Calu3 (cell line): Measurements from ENCODE around the gene RARA. TPM values are rescaled to one million over a fixed set of nuclear protein-coding genes. Genes with fewer than 3 reads are reported as not detected.
A peak's percentile ranks its signal among the peaks of the same experiment; 100 is the strongest.

Experiments used
- BruUV-seq: library from RNA; stranded (reverse); fragments of 400-500 nt; replicated peaks from 2 replicates; lab custom pipeline; 2021; lab: Mats Ljungman, UMichigan
- CTCF ChIA-PET: fragments of 300-600 bp; sonication (Branson Sonifier 250); formaldehyde crosslinking; loops from one replicate; lab custom pipeline; 2022; ENCODE audit warnings: antibody characterized with exemption; lab: Charles Lee
- DNase-seq: peaks from one replicate; pipeline ENCODE4 v3.0.0; 2022
- H3K27ac Mint-ChIP-seq: one replicate; pipeline ENCODE4 v1.8.0; 2022; ENCODE audit warnings: mixed read lengths; ENCODE audit not compliant: unreplicated experiment
- H3K27me3 Mint-ChIP-seq: one replicate; pipeline ENCODE4 v1.8.0; 2022; ENCODE audit warnings: mixed read lengths; ENCODE audit not compliant: unreplicated experiment
- H3K36me3 Mint-ChIP-seq: one replicate; pipeline ENCODE4 v1.8.0; 2022; ENCODE audit warnings: mild to moderate bottlenecking, moderate library complexity, mixed read lengths; ENCODE audit not compliant: insufficient read depth, unreplicated experiment
- H3K4me1 Mint-ChIP-seq: one replicate; pipeline ENCODE4 v1.8.0; 2022; ENCODE audit warnings: mild to moderate bottlenecking, low read depth, mixed read lengths; ENCODE audit not compliant: unreplicated experiment
- H3K4me3 Mint-ChIP-seq: one replicate; pipeline ENCODE4 v1.8.0; 2022; ENCODE audit warnings: mild to moderate bottlenecking, low read depth, moderate library complexity, mixed read lengths; ENCODE audit not compliant: unreplicated experiment
- H3K9me3 Mint-ChIP-seq: one replicate; pipeline ENCODE4 v1.8.0; 2022; ENCODE audit warnings: low read depth, mixed read lengths; ENCODE audit not compliant: unreplicated experiment
- intact Hi-C: fragments of 100-400 bp; cut with micrococcal nuclease; formaldehyde crosslinking; loops from one replicate; pipeline ENCODE4 v1.10.0; 2022; ENCODE audit not compliant: unreplicated experiment
- total RNA-seq: library from RNA; stranded (reverse); gene quantifications from 2 replicates; pipeline ENCODE4 v1.2.3, GENCODE V29; 2022
- TF ChIP-seq, protein P1 (sequence below): fragments of 200-600 bp; IDR thresholded peaks from one replicate; pipeline ENCODE4 v1.8.0; 2022; ENCODE audit warnings: antibody characterized with exemption; ENCODE audit not compliant: unreplicated experiment

The RARA gene
- total RNA-seq, 1 experiment from 2014 or later, result 150 TPM

DNA sequence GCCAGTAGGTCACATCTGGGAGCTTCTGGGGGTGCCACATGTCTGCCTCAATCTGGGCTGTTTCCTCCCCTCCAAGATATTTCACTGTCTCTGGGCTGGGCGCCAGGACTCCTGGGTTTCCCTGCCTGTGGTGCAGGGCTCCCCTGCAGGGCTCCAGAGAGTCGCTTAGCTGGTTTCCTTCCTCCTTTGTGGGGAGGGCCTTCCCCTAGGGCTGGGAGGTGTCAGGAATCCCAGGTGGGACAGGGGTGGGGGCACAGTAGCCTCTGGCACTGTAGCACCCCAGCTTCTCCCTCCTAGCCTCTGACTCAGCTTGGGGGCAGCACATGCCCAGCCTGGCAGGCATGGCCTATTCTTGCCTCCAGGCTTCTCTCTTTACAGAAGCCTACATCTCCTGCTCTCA lies 2.6 kb downstream of the RARA start:
- BruUV-seq, result no TSS peak
- Mint-ChIP-seq H3K27ac (peak overlapping the region; percentile 38), H3K4me1 (no peaks in the 10 kb centered on the region), H3K4me3 (peak overlapping the region; percentile 11), H3K9me3 (no peaks in the 10 kb centered on the region), H3K27me3 (no peaks in the 10 kb centered on the region), H3K36me3 (peaks cover 49% of the 10 kb centered on the region)
- TF ChIP-seq, protein P1, sequence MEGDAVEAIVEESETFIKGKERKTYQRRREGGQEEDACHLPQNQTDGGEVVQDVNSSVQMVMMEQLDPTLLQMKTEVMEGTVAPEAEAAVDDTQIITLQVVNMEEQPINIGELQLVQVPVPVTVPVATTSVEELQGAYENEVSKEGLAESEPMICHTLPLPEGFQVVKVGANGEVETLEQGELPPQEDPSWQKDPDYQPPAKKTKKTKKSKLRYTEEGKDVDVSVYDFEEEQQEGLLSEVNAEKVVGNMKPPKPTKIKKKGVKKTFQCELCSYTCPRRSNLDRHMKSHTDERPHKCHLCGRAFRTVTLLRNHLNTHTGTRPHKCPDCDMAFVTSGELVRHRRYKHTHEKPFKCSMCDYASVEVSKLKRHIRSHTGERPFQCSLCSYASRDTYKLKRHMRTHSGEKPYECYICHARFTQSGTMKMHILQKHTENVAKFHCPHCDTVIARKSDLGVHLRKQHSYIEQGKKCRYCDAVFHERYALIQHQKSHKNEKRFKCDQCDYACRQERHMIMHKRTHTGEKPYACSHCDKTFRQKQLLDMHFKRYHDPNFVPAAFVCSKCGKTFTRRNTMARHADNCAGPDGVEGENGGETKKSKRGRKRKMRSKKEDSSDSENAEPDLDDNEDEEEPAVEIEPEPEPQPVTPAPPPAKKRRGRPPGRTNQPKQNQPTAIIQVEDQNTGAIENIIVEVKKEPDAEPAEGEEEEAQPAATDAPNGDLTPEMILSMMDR, result no peak
- peak; percentile 99 for DNase-seq
- CTCF ChIA-PET, result interaction anchor here (0.5 to 36.5 kb wide), 26 partner anchors 6 to 510 kb away, joined by 3 to 1520 read pairs (median 5); partner anchors contain the start of genes CASC3, GJD3, RARA and TOP2A
- intact Hi-C loops, result no loop called here

DNA sequence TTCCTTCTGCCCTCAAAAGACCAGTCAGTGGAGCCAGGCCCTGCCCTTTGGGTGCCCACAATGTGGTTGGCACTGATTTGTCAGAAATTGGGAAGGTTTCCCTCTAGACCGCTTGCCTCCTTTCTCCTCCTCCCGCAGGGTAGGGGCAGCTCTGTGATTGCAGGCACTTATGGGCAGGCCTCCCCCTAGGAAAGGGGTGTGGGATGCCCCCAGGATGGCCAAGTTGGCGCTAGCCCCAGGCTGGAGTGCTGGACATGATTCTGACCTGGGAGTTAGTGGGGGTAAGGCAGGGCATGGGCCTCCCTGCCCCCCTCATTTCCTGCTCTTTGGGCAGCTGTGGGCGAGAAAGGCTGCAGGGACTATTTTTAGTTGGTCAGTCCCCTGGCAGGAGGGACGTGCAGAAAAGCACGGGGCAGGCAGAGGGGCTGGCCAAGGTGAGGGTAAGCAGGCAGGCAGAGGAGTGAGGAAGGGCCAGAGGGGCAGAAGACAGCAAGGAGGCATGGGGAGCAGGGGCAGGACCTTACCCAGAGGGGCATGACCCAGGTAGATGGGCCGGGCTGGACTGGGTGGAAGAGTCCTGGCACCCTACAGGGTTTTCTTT lies 3.3 kb downstream of the RARA start:
- Mint-ChIP-seq H3K36me3 (peaks cover 52% of the 10 kb centered on the region), H3K27me3 (no peaks in the 10 kb centered on the region), H3K4me1 (no peaks in the 10 kb centered on the region), H3K4me3 (peak overlapping the region; percentile 11), H3K9me3 (no peaks in the 10 kb centered on the region), H3K27ac (peak overlapping the region; percentile 38)
- TF ChIP-seq, protein P1, result no peak
- BruUV-seq, result no TSS peak
- DNase-seq, result peak; percentile 69
- intact Hi-C loops, result no loop called here
- CTCF ChIA-PET, result interaction anchor here (0.5 to 36.5 kb wide), 23 partner anchors 6 to 511 kb away, joined by 3 to 1520 read pairs (median 5); partner anchors contain the start of genes GJD3, RARA and TOP2A

DNA sequence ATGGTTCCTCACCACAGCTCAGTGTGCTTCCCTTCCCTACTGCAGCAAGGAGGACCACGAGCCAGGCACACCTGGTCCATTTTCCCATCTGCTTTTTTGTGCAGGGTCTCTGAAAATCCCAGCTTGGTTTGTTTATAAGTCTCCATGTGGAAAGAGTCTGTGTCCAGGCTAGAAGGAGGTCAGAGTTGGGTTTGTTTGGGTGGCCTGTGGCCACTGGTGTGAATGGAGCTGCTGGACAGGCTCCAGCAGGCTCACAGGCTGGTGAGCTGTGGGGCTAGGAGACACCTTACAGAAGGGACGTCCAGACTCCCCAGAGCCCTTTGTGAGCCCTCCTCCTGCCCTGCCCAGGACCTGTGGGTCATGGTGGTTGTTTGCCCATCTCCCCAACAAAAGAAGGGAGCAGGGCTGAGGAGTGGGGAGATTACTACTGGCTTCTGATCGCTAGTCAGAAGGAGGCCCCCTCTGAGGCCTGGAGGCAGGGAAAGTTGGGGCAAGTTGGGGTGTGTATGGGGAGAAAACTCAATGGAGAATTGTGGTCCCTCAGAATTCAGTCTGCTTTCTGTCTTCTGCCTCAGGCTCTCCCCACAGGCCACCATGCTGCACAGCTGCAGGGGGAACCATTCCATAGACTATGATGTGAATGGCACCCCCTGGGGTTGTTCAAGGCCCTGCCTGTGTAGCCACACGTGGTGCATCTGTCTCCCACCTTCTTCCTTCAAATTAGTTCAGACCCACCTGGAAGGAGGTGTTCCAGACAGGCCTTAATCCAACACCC lies 4.1 kb downstream of the RARA start:
- H3K4me1 Mint-ChIP-seq, result no peaks in the 10 kb centered on the region
- H3K36me3 Mint-ChIP-seq, result peaks cover 60% of the 10 kb centered on the region
- TF ChIP-seq, protein P1, result peak; percentile 12
- no peaks in the 10 kb centered on the region for H3K9me3 Mint-ChIP-seq
- H3K4me3 Mint-ChIP-seq, result peak overlapping the region; percentile 31
- no peak for DNase-seq
- CTCF ChIA-PET, result interaction anchor here (0.5 to 36.5 kb wide), 11 partner anchors 7 to 242 kb away, joined by 3 to 1520 read pairs (median 12); partner anchors contain the start of genes GJD3, RARA and TOP2A
- no peaks in the 10 kb centered on the region for H3K27me3 Mint-ChIP-seq
- peak overlapping the region; percentile 38 for H3K27ac Mint-ChIP-seq
- no TSS peak for BruUV-seq
- intact Hi-C loops, result no loop called here

DNA sequence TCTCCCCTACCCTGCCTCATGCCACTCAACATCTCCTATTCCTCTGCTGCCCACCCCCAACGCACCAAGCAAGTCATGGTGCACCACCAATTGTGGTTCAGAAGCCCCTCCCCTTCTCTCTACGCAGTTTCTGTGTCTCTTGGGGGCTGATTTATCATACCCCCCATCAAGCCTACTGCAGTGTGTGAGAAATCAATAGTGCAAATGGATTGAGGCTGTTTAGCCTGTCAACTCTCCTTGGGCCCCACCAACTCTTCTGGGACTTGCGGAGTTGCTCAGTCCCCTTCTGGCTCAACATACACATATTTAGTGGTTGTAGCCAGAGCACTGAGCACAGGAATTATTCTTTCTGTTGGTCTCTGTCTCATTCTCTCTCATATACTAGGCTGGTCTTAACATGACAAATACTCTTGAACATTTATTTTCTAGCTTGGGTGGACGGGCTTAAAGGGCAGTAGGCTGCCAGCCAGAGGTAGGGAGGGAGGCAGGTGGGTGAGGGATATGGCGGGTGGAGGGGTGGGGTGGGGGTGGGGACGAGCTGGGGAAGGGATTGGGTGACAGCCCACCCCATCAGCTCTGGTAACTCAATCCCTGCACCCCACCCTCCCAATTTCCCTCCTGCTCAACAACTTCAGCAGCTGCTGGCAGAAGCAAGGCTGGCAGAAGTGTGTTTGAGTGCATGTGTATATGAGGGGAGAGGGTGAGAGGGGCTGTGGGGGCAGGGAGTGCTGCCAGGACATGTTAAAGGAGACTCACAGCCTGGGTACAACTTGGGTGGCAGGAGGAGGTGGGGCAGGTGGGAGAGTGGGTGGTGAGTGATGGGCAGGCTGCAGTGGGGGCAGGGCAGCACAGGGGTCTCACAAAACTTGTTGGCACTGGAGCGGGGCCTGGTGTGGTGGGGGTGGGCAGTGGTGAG lies 4.9 kb downstream of the RARA start:
- H3K9me3 Mint-ChIP-seq, result no peaks in the 10 kb centered on the region
- no TSS peak for BruUV-seq
- intact Hi-C loops, result loop anchor here (1.0 kb wide), 1 partner anchor 31 kb away; no protein-coding TSS in a partner anchor
- H3K4me3 Mint-ChIP-seq, result peak overlapping the region; percentile 31
- TF ChIP-seq, protein P1, result no peak
- H3K4me1 Mint-ChIP-seq, result peaks cover 6% of the 10 kb centered on the region
- peaks cover 69% of the 10 kb centered on the region for H3K36me3 Mint-ChIP-seq
- no peaks in the 10 kb centered on the region for H3K27me3 Mint-ChIP-seq
- H3K27ac Mint-ChIP-seq, result peak overlapping the region; percentile 38
- DNase-seq, result no peak
- CTCF ChIA-PET, result interaction anchor here (0.5 to 36.5 kb wide), 23 partner anchors 8 to 692 kb away, joined by 3 to 1520 read pairs (median 6); partner anchors contain the start of genes GJD3, PSMD3, RARA and TOP2A
